HEK293T (cell line): ENCODE measurements around the gene ALLC.

Experiments
- ARNT ChIP-seq: fragments of 450-650 bp; IDR thresholded peaks from 2 replicates; pipeline ENCODE4 v1.6.1; 2017; ENCODE audit warnings: mild to moderate bottlenecking
- BHLHE40 ChIP-seq: fragments of 450-650 bp; IDR thresholded peaks from 2 replicates; pipeline ENCODE4 v1.6.1; 2016; ENCODE audit warnings: mild to moderate bottlenecking, moderate library complexity, borderline replicate concordance
- FOXA1 ChIP-seq: fragments of 450-650 bp; IDR thresholded peaks from 2 replicates; pipeline ENCODE4 v1.6.1; 2016; ENCODE audit warnings: mild to moderate bottlenecking
- FOXM1 ChIP-seq: fragments of 450-650 bp; IDR thresholded peaks from 2 replicates; pipeline ENCODE4 v1.6.1; 2017; ENCODE audit warnings: mild to moderate bottlenecking, borderline replicate concordance
- HDGF ChIP-seq: fragments of 450-650 bp; IDR thresholded peaks from 2 replicates; pipeline ENCODE4 v1.6.1; 2017; ENCODE audit warnings: antibody characterized with exemption, borderline replicate concordance
- LEF1 ChIP-seq: fragments of 450-650 bp; IDR thresholded peaks from 2 replicates; pipeline ENCODE4 v1.6.1; 2017; ENCODE audit warnings: mild to moderate bottlenecking, borderline replicate concordance
- PKNOX1 ChIP-seq: fragments of 450-650 bp; IDR thresholded peaks from 2 replicates; pipeline ENCODE4 v1.6.1; 2016
- SP1 ChIP-seq: fragments of 450-650 bp; IDR thresholded peaks from 2 replicates; pipeline ENCODE4 v1.6.1; 2017
- SUZ12 ChIP-seq: fragments of 450-650 bp; IDR thresholded peaks from 2 replicates; pipeline ENCODE4 v1.6.1; 2016; ENCODE audit warnings: mild to moderate bottlenecking
- TARDBP ChIP-seq: fragments of 450-650 bp; IDR thresholded peaks from 2 replicates; pipeline ENCODE4 v1.6.1; 2016

- TF ChIP-seq TARDBP (no peak), FOXA1 (no peak), SP1 (no peak), FOXM1 (no peak), BHLHE40 (no peak), PKNOX1 (no peak), LEF1 (no peak), ARNT (no peak), HDGF (no peak), SUZ12 (no peak)
These were observed 69.5 kb downstream of the ALLC start for GRCh38 chr2:3727397-3728045.
